GM12892 (cell line): Measurements from ENCODE around the gene GAK.

Experiments used
- POLR2A ChIP-seq: IDR thresholded peaks from 2 replicates; pipeline ENCODE4 v1.6.1; 2011; ENCODE audit warnings: low read depth, low read length, control low read depth
- POLR2AphosphoS5 ChIP-seq: IDR thresholded peaks from 2 replicates; pipeline ENCODE4 v1.6.1; 2011; ENCODE audit warnings: low read depth, low read length, control low read depth
- TAF1 ChIP-seq: IDR thresholded peaks from 2 replicates; pipeline ENCODE4 v1.6.1; 2011; ENCODE audit warnings: low read depth, mild to moderate bottlenecking, control low read depth, low read length, borderline replicate concordance

- TF ChIP-seq POLR2AphosphoS5 (no peak), TAF1 (no peak), POLR2A (no peak)
Observed at GRCh38 chr4:970046-970745, 38.1 kb upstream of the GAK start.
